ENCODE data around the gene UGT2A1.
"Not testable (repeated sequence)": the region's sequence is repeated elsewhere in the genome, so short reads cannot be mapped to it uniquely, and the experiment has no call there.

Gene UGT2A1

GRCh38 chr4:69653147-69653546 lies at the start of gene UGT2A1:
TSS of gene UGT2A1 (minus strand) at chr4:69653247. CDS start at chr4:69647644, 5,603 bp downstream.
- DNase-seq (ENCODE audit: low spot score), result no peak

- DNase-seq (ENCODE audit: low spot score), result no peak
Observed at GRCh38 chr4:69702201-69702600, 49.2 kb upstream of the UGT2A1 start.

GRCh38 chr4:69701696-69702095 lies 48.6 kb upstream of the UGT2A1 start:
- no peak for DNase-seq (ENCODE audit: low spot score)

GRCh38 chr4:69697536-69698242 lies 44.6 kb upstream of the UGT2A1 start:
- DNase-seq (ENCODE audit: low spot score), result no peak

GRCh38 chr4:69689599-69689998 lies 36.6 kb upstream of the UGT2A1 start:
- DNase-seq (ENCODE audit: low spot score), result peak; percentile 66

GRCh38 chr4:69684804-69685203 lies 31.8 kb upstream of the UGT2A1 start:
- DNase-seq (ENCODE audit: low spot score), result no peak

GRCh38 chr4:69668680-69669079 lies 15.6 kb upstream of the UGT2A1 start:
- DNase-seq (ENCODE audit: low spot score), result no peak

GRCh38 chr4:69664009-69664408 lies 11.0 kb upstream of the UGT2A1 start:
- DNase-seq (ENCODE audit: low spot score), result not testable (repeated sequence)

- DNase-seq (ENCODE audit: low spot score), result not testable (repeated sequence)
Observed at GRCh38 chr4:69661130-69661803, 8.2 kb upstream of the UGT2A1 start.

- no peak for DNase-seq (ENCODE audit: low spot score)
Observed at GRCh38 chr4:69658133-69658532, 5.1 kb upstream of the UGT2A1 start.

- DNase-seq (ENCODE audit: low spot score), result no peak
Observed at GRCh38 chr4:69656653-69657158, 3.7 kb upstream of the UGT2A1 start.

- DNase-seq (ENCODE audit: low spot score), result no peak
Observed at GRCh38 chr4:69650872-69651271, 2.2 kb downstream of the UGT2A1 start.

- no peak for DNase-seq (ENCODE audit: low spot score)
Observed at GRCh38 chr4:69649629-69650028, 3.4 kb downstream of the UGT2A1 start.

GRCh38 chr4:69649207-69649606 lies 3.8 kb downstream of the UGT2A1 start:
- no peak for DNase-seq (ENCODE audit: low spot score)

GRCh38 chr4:69642961-69643360 lies 10.1 kb downstream of the UGT2A1 start:
- peak; percentile 61 for DNase-seq (ENCODE audit: low spot score)

GRCh38 chr4:69640289-69640688 lies 12.8 kb downstream of the UGT2A1 start:
- DNase-seq (ENCODE audit: low spot score), result no peak

- DNase-seq (ENCODE audit: low spot score), result no peak
Observed at GRCh38 chr4:69639542-69639941, 13.5 kb downstream of the UGT2A1 start, which contains the start of gene UGT2A2. TSS of gene UGT2A2 (minus strand) at chr4:69639642. CDS start at chr4:69639640, 2 bp downstream.

GRCh38 chr4:69617083-69617694 lies 35.9 kb downstream of the UGT2A1 start:
- DNase-seq (ENCODE audit: low spot score), result peak; percentile 73

GRCh38 chr4:69610484-69610883 lies 42.6 kb downstream of the UGT2A1 start:
- no peak for DNase-seq (ENCODE audit: low spot score)

- DNase-seq (ENCODE audit: low spot score), result no peak
Observed at GRCh38 chr4:69601065-69601464, 52.0 kb downstream of the UGT2A1 start.

- DNase-seq (ENCODE audit: low spot score), result no peak
Observed at GRCh38 chr4:69600013-69600412, 53.0 kb downstream of the UGT2A1 start.

GRCh38 chr4:69594382-69594781 lies 58.7 kb downstream of the UGT2A1 start:
- DNase-seq (ENCODE audit: low spot score), result no peak

GRCh38 chr4:69591364-69591763 lies 61.7 kb downstream of the UGT2A1 start:
- no peak for DNase-seq (ENCODE audit: low spot score)
